Endothelial cell of umbilical vein (primary cell): ENCODE data around the gene HIC1. TPM values are rescaled to one million over a fixed set of nuclear protein-coding genes. Genes with fewer than 3 reads are reported as not detected.

Experiments used
- BruUV-seq: library from RNA; stranded (reverse); fragments of 400-500 nt; replicated peaks from 2 replicates; lab custom pipeline; 2021; lab: Mats Ljungman, UMichigan
- CTCF ChIA-PET: fragments of 300-600, 350-600 bp; sonication (Branson Sonifier 250); formaldehyde crosslinking; loops from one replicate; lab custom pipeline; 2021; ENCODE audit warnings: antibody characterized with exemption, inconsistent platforms; lab: Charles Lee
- POLR2A ChIA-PET: fragments of 300-600, 350-600 bp; sonication (Branson Sonifier 250); formaldehyde crosslinking; loops from one replicate; lab custom pipeline; 2021; ENCODE audit warnings: antibody characterized with exemption, inconsistent platforms; lab: Charles Lee
- DNase-seq: peaks from one replicate; pipeline ENCODE4 v3.0.0-alpha.2; 2011; ENCODE audit warnings: low read depth, low spot score
- FAIRE-seq: peaks from 2 replicates; lab custom pipeline; 2011; peaks lifted over from hg19 to GRCh38; lab: Jason Lieb, UNC
- H2AFZ ChIP-seq: 2 replicates; pipeline ENCODE4 v1.6.0; 2012; ENCODE audit warnings: low read depth, low read length, control low read depth, inconsistent platforms
- H3K27ac ChIP-seq: 2 replicates; pipeline ENCODE4 v1.5.1; 2011; ENCODE audit warnings: low read depth, mild to moderate bottlenecking, control low read depth, low read length, moderate library complexity; ENCODE audit not compliant: insufficient read depth
- H3K27me3 ChIP-seq, 2 experiments: 2 replicates each; pipeline versions ENCODE4 v1.6.0 to v1.6.1; 2011; ENCODE audit warnings: low read length in 2 of 2, mixed read lengths in 1 of 2; ENCODE audit not compliant: control insufficient read depth in 2 of 2, insufficient read depth in 2 of 2
- H3K36me3 ChIP-seq, 2 experiments: 2 replicates in 1 of 2; 3 replicates in 1 of 2; pipeline ENCODE4 v1.5.1; 2011; ENCODE audit warnings: low read length in 2 of 2, mild to moderate bottlenecking in 1 of 2, moderate library complexity in 1 of 2; ENCODE audit not compliant: control insufficient read depth in 2 of 2, insufficient read depth in 2 of 2; ENCODE audit errors: extremely low read depth in 1 of 2
- H3K4me1 ChIP-seq: 3 replicates; pipeline ENCODE4 v1.5.1; 2011; ENCODE audit warnings: mild to moderate bottlenecking, low read length; ENCODE audit not compliant: control insufficient read depth, insufficient read depth; ENCODE audit errors: extremely low read depth
- H3K4me2 ChIP-seq: 2 replicates; pipeline ENCODE4 v1.6.1; 2011; ENCODE audit warnings: low read length, control low read depth, mixed read lengths; ENCODE audit not compliant: insufficient read depth
- H3K4me3 ChIP-seq, 3 experiments: fragments of 200-600 bp in 1 of 3; sonication (generic), shearing (Covaris generic) in 1 of 3; replicated peaks in 1 of 3; 2 replicates each; pipeline ENCODE4 v1.5.1; 2011 to 2016; ENCODE audit warnings: control low read depth in 3 of 3, low read length in 3 of 3, mild to moderate bottlenecking in 2 of 3, inconsistent platforms in 1 of 3, low read depth in 1 of 3, moderate library complexity in 1 of 3; ENCODE audit not compliant: insufficient read depth in 1 of 3
- H3K79me2 ChIP-seq: 2 replicates; pipeline ENCODE4 v1.6.0; 2012; ENCODE audit warnings: low read length, inconsistent platforms; ENCODE audit not compliant: control insufficient read depth, insufficient read depth
- H3K9ac ChIP-seq: replicated peaks from 2 replicates; pipeline ENCODE3; 2011; ENCODE audit warnings: low read length, control low read depth; ENCODE audit not compliant: insufficient read depth; ENCODE audit errors: extremely low read depth
- H3K9me1 ChIP-seq: replicated peaks from 3 replicates; pipeline ENCODE4 v1.6.0; 2011; ENCODE audit warnings: mild to moderate bottlenecking, low read length; ENCODE audit not compliant: control insufficient read depth, insufficient read depth; ENCODE audit errors: extremely low read depth
- H3K9me3 ChIP-seq: replicated peaks from 2 replicates; pipeline ENCODE4 v1.5.1; 2012; ENCODE audit warnings: low read length, inconsistent platforms; ENCODE audit not compliant: control insufficient read depth, insufficient read depth
- H4K20me1 ChIP-seq: replicated peaks from 2 replicates; pipeline ENCODE3; 2011; ENCODE audit warnings: mild to moderate bottlenecking, low read length; ENCODE audit not compliant: control insufficient read depth, insufficient read depth; ENCODE audit errors: extremely low read depth
- EZH2 ChIP-seq: IDR thresholded peaks from 2 replicates; pipeline ENCODE4 v1.6.1; 2012; ENCODE audit warnings: borderline replicate concordance, low read depth, mild to moderate bottlenecking, moderate library complexity, low read length, inconsistent platforms; ENCODE audit not compliant: severe bottlenecking
- FOS ChIP-seq: IDR thresholded peaks from 2 replicates; pipeline ENCODE4 v1.6.1; 2011; ENCODE audit warnings: mild to moderate bottlenecking, low read length, moderate library complexity, borderline replicate concordance; ENCODE audit not compliant: insufficient read depth
- GATA2 ChIP-seq: IDR thresholded peaks from 2 replicates; pipeline ENCODE4 v1.7.0; 2011; ENCODE audit warnings: low read depth, mild to moderate bottlenecking, moderate library complexity, mixed read lengths, low read length; ENCODE audit not compliant: insufficient read length, insufficient read depth
- JUN ChIP-seq: IDR thresholded peaks from 2 replicates; pipeline ENCODE4 v1.6.1; 2011; ENCODE audit warnings: borderline replicate concordance, low read depth; ENCODE audit not compliant: insufficient read length, insufficient read depth
- MAX ChIP-seq: IDR thresholded peaks from 2 replicates; pipeline ENCODE4 v1.6.1; 2011; ENCODE audit not compliant: insufficient read depth, insufficient read length
- MYC ChIP-seq: IDR thresholded peaks from one replicate; pipeline ENCODE4 v1.6.1; 2011; ENCODE audit warnings: mild to moderate bottlenecking, low read depth, low read length
- POLR2AphosphoS5 ChIP-seq: IDR thresholded peaks from 2 replicates; pipeline ENCODE4 v1.6.1; 2012; ENCODE audit warnings: low read depth, mild to moderate bottlenecking, control low read depth, low read length, moderate library complexity; ENCODE audit not compliant: insufficient read depth
- dilution Hi-C: fragments of 300-500 bp; cut with MboI; formaldehyde crosslinking; loops from one replicate; pipeline ENCODE4 v1.15.0; 2019; ENCODE audit warnings: low sequenced_read_pairs; ENCODE audit not compliant: extremely low pct_ligation_motif_present
- intact Hi-C: fragments of 100-400 bp; cut with micrococcal nuclease; formaldehyde crosslinking; loops from one replicate; pipeline ENCODE4 v1.10.0; 2022
- polyA plus RNA-seq, 4 experiments: library from polyadenylated mRNA; depleted of rRNA in 3 of 4; stranded (reverse) in 3 of 4; unstranded in 1 of 4; fragments of >200 nt; gene quantifications; 2 replicates each; pipeline versions ENCODE4 v1.2.1 to v1.2.3, GENCODE V29; 2011 to 2012; ENCODE audit warnings: missing spikeins in 1 of 4
- total RNA-seq: library from RNA; stranded (reverse); gene quantifications from 2 replicates; pipeline ENCODE4 v1.2.3, GENCODE V29; 2021

HIC1 gene
- total and polyA plus RNA-seq, 2 donors (not counting 3 experiments of a cell fraction or from before 2014, with no cell fraction given) = 18.2 to 35.5 TPM

DNA sequence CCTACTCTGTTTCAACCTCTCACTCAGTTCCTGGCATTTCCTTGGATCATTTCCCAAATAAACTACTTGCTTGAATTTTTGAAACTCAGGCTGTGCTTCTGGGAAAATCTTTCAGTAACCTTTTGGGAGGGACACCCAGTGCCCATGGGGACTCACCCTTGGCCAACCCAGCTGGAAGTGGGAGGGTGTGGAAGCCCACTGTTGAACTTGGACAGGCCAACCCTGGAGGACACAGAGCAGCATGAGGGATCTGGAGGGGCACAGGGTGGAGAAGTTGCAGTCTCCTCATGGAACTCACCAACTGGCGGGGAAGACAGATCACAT lies 40.9 kb upstream of the HIC1 start:
- no peaks in the 10 kb centered on the region for H4K20me1 ChIP-seq
- POLR2A ChIA-PET = no interaction called here
- FAIRE-seq (peak; percentile 26), DNase-seq (no peak)
- no peak overlapping the region for H2AFZ ChIP-seq
- TF ChIP-seq POLR2AphosphoS5 (no peak), MAX (no peak), JUN (no peak), EZH2 (no peak), FOS (no peak)
- CTCF ChIA-PET = interaction anchor here (1.1 kb wide), 1 partner anchor 12 kb away, joined by 5 read pairs; the partner anchor contains the start of gene RTN4RL1
- H3K4me3 ChIP-seq = no peak overlapping the region
- no peaks in the 10 kb centered on the region for H3K79me2 ChIP-seq
- H3K27me3 ChIP-seq = peaks cover 0 to 6% of the 10 kb centered on the region in 2 experiments
- H3K9ac ChIP-seq = no peak overlapping the region
- no peaks in the 10 kb centered on the region for H3K4me1 ChIP-seq
- no peak overlapping the region for H3K4me2 ChIP-seq
- no peaks in the 10 kb centered on the region for H3K9me3 ChIP-seq
- dilution Hi-C loops (no loop called here), intact Hi-C loops (no loop called here)
- BruUV-seq = no TSS peak
- H3K27ac ChIP-seq = no peak overlapping the region
- no peaks in the 10 kb centered on the region for H3K9me1 ChIP-seq
- H3K36me3 ChIP-seq = no peaks in the 10 kb centered on the region

- dilution Hi-C loops (no loop called here), intact Hi-C loops (no loop called here)
- CTCF ChIA-PET = no interaction called here
- TF ChIP-seq GATA2 = no peak
- no peak for TF ChIP-seq JUN
- no peak for TF ChIP-seq FOS
- TF ChIP-seq EZH2 = no peak
- no peak for TF ChIP-seq MYC
- no peak overlapping the region for H3K4me3 ChIP-seq
- H3K36me3 ChIP-seq = no peaks in the 10 kb centered on the region
- H3K9me3 ChIP-seq = no peaks in the 10 kb centered on the region
- H3K79me2 ChIP-seq = no peaks in the 10 kb centered on the region
- H2AFZ ChIP-seq = no peak overlapping the region
- BruUV-seq = no TSS peak
- H3K9ac ChIP-seq = no peak overlapping the region
- FAIRE-seq (no peak), DNase-seq (no peak)
- no peak overlapping the region for H3K4me2 ChIP-seq
- no peaks in the 10 kb centered on the region for H3K9me1 ChIP-seq
- POLR2A ChIA-PET = no interaction called here
- H3K4me1 ChIP-seq = peaks cover 2% of the 10 kb centered on the region
- peaks cover 0 to 15% of the 10 kb centered on the region in 2 experiments for H3K27me3 ChIP-seq
- H3K27ac ChIP-seq = no peak overlapping the region
- H4K20me1 ChIP-seq = no peaks in the 10 kb centered on the region
Measured at GRCh38 chr17:2015314-2015713, 39.6 kb upstream of the HIC1 start.
